ENCODE data around the gene WASF3.

- no peak for TF ChIP-seq POLR2A (IDR thresholded peaks at IDR 0.05)
- TF ChIP-seq CTCF (IDR thresholded peaks at IDR 0.05), result no peak
These were observed 14.0 kb downstream of the WASF3 start for GRCh38 chr13:26571518-26571917.
